Fibroblast of lung (primary cell): ENCODE measurements around the gene GSTT4.

Experiments
- CTCF ChIP-seq, 2 donors: IDR thresholded peaks in 1 of 2; conservative IDR thresholded peaks in 1 of 2; 1 replicate in 1 of 2; 2 replicates in 1 of 2; pipeline ENCODE4 v1.5.1; 2011 to 2012; ENCODE audit warnings: low read length in 2 of 2, control low read depth in 1 of 2, inconsistent platforms in 1 of 2, low read depth in 1 of 2, mild to moderate bottlenecking in 1 of 2
- EZH2 ChIP-seq: IDR thresholded peaks from 2 replicates; pipeline ENCODE4 v1.5.1; 2012; ENCODE audit warnings: low read length, control low read depth, mild to moderate bottlenecking; ENCODE audit errors: missing control alignments

GRCh38 chr22:24027389-24027975, 22.2 kb upstream of the GSTT4 start:
- TF ChIP-seq CTCF (conservative IDR thresholded peaks at IDR 0.05 in 1 of 2, IDR thresholded peaks at IDR 0.05 in 1 of 2; ENCODE audit: low read depth in 1 of 2, low read length in 2 of 2) = no peak
- no peak for TF ChIP-seq EZH2
